ENCODE data around the gene OR7C2. TPM values are rescaled to one million over a fixed set of nuclear protein-coding genes. Genes with fewer than 3 reads are reported as not detected.

The OR7C2 gene
- total RNA-seq, 1 experiment from 2014 or later: not detected

DNA sequence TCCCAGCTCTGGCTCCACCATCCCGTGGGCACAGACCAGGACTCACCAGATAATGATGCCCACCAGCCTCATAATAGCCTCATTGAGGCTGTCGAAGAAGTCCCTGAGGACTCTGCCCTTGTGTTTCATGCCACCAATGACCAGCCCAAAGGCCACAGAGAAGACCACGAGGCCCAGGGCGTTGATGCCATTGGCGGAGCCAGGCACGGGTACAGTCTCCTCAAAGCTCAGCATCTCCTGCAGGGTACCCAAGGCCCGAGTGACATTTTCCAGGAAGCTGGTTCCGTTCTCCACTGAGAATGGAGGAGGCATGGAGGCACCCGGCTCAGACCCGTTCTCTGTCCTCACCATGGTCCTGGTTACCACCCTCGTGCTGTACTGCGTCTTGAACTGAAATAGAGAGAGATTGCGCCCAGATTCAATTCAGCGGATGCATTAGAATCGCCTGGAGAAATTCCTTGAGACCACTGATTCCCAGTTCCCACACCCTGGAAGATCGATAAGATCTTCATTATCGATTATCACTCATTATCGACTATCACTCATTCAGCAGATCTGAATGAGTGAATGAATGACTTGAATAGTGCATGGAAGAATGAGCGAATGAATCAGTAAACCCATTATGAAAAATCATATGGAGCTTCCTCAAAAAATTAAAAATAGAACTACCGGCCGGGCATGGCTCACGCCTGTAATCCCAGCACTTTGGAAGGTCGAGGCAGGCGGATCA, 20.8 kb downstream of the OR7C2 start:
- no peak overlapping the region for H3K4me3 ChIP-seq (ENCODE audit: low read depth, low read length, poor library complexity, severe bottlenecking)
- BruUV-seq (replicated peaks): no TSS peak
- no peaks in the 10 kb centered on the region for H3K36me3 ChIP-seq (ENCODE audit: insufficient read depth, low read length, poor library complexity, severe bottlenecking)
- no peak for DNase-seq (ENCODE audit: low spot score)
- TF ChIP-seq EZH2 (IDR thresholded peaks at IDR 0.05; ENCODE audit: borderline replicate concordance, low read depth, low read length, poor library complexity, severe bottlenecking) (no peak), CTCF (conservative IDR thresholded peaks at IDR 0.05; ENCODE audit: low read depth, low read length) (no peak)
- ChIA-PET CTCF (no interaction called here), POLR2A (ENCODE audit: low non-redundant PET) (no interaction called here)
- no peaks in the 10 kb centered on the region for H3K27me3 ChIP-seq (replicated peaks; ENCODE audit: insufficient read depth, low read depth, low read length, poor library complexity)
- H3K9me3 ChIP-seq (ENCODE audit: low read depth, low read length, poor library complexity, severe bottlenecking): no peaks in the 10 kb centered on the region
- H3K27ac ChIP-seq (ENCODE audit: low read depth, low read length, poor library complexity, severe bottlenecking): no peak overlapping the region
- H3K4me1 ChIP-seq (ENCODE audit: insufficient read depth, low read length, poor library complexity, severe bottlenecking): no peaks in the 10 kb centered on the region
- intact Hi-C loops (cut with micrococcal nuclease; ENCODE audit: unreplicated experiment): no loop called here

DNA sequence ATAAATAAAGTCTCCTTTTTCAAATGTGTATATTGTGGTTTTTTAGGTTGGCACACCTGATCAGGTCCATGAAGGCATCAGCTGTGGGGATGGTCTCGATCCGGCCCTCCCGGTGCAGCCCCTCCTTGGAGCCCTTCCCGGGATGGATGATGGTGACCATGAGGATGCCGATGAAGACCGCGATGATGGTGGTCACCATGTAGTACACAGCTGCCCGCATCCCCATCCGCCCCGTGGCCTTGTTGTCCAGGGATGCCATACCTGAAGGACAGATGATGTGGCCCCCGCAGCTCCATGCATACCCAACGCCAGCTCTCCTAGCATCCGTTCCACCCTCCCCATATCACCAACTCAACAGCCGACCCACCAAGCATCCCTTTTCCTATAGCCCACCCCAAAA, 27.0 kb downstream of the OR7C2 start:
- no peak for DNase-seq (ENCODE audit: low spot score)
- Histone ChIP-seq H3K27ac (ENCODE audit: low read depth, low read length, poor library complexity, severe bottlenecking) (no peak overlapping the region), H3K4me1 (ENCODE audit: insufficient read depth, low read length, poor library complexity, severe bottlenecking) (no peaks in the 10 kb centered on the region), H3K9me3 (ENCODE audit: low read depth, low read length, poor library complexity, severe bottlenecking) (no peaks in the 10 kb centered on the region), H3K36me3 (ENCODE audit: insufficient read depth, low read length, poor library complexity, severe bottlenecking) (no peaks in the 10 kb centered on the region), H3K4me3 (ENCODE audit: low read depth, low read length, poor library complexity, severe bottlenecking) (no peak overlapping the region), H3K27me3 (replicated peaks; ENCODE audit: insufficient read depth, low read depth, low read length, poor library complexity) (no peaks in the 10 kb centered on the region)
- POLR2A ChIA-PET (ENCODE audit: low non-redundant PET): no interaction called here
- intact Hi-C loops (cut with micrococcal nuclease; ENCODE audit: unreplicated experiment): no loop called here
- CTCF ChIA-PET: no interaction called here
- BruUV-seq (replicated peaks): no TSS peak
- TF ChIP-seq CTCF (conservative IDR thresholded peaks at IDR 0.05; ENCODE audit: low read depth, low read length): no peak
- TF ChIP-seq EZH2 (IDR thresholded peaks at IDR 0.05; ENCODE audit: borderline replicate concordance, low read depth, low read length, poor library complexity, severe bottlenecking): no peak

- no TSS peak for BruUV-seq (replicated peaks)
- no peak overlapping the region for H3K27ac ChIP-seq (ENCODE audit: low read depth, low read length, poor library complexity, severe bottlenecking)
- POLR2A ChIA-PET (ENCODE audit: low non-redundant PET): no interaction called here
Measured at GRCh38 chr19:14971474-14971873, 30.2 kb downstream of the OR7C2 start.

More at GRCh38 chr19:14971474-14971873, 30.2 kb downstream of the OR7C2 start:
- intact Hi-C loops (cut with micrococcal nuclease; ENCODE audit: unreplicated experiment): no loop called here
- H3K27me3 ChIP-seq (replicated peaks; ENCODE audit: insufficient read depth, low read depth, low read length, poor library complexity): peaks cover 10% of the 10 kb centered on the region
- DNase-seq (ENCODE audit: low spot score): no peak
- no peaks in the 10 kb centered on the region for H3K9me3 ChIP-seq (ENCODE audit: low read depth, low read length, poor library complexity, severe bottlenecking)
- H3K4me1 ChIP-seq (ENCODE audit: insufficient read depth, low read length, poor library complexity, severe bottlenecking): no peaks in the 10 kb centered on the region
- H3K4me3 ChIP-seq (ENCODE audit: low read depth, low read length, poor library complexity, severe bottlenecking): no peak overlapping the region
- CTCF ChIA-PET: no interaction called here
- no peak for TF ChIP-seq CTCF (conservative IDR thresholded peaks at IDR 0.05; ENCODE audit: low read depth, low read length)
- no peak for TF ChIP-seq EZH2 (IDR thresholded peaks at IDR 0.05; ENCODE audit: borderline replicate concordance, low read depth, low read length, poor library complexity, severe bottlenecking)
- no peaks in the 10 kb centered on the region for H3K36me3 ChIP-seq (ENCODE audit: insufficient read depth, low read length, poor library complexity, severe bottlenecking)
